Measurements from ENCODE around the gene MBNL1.
"Not testable (repeated sequence)": the region's sequence is repeated elsewhere in the genome, so short reads cannot be mapped to it uniquely, and the experiment has no call there.

The MBNL1 gene

DNA sequence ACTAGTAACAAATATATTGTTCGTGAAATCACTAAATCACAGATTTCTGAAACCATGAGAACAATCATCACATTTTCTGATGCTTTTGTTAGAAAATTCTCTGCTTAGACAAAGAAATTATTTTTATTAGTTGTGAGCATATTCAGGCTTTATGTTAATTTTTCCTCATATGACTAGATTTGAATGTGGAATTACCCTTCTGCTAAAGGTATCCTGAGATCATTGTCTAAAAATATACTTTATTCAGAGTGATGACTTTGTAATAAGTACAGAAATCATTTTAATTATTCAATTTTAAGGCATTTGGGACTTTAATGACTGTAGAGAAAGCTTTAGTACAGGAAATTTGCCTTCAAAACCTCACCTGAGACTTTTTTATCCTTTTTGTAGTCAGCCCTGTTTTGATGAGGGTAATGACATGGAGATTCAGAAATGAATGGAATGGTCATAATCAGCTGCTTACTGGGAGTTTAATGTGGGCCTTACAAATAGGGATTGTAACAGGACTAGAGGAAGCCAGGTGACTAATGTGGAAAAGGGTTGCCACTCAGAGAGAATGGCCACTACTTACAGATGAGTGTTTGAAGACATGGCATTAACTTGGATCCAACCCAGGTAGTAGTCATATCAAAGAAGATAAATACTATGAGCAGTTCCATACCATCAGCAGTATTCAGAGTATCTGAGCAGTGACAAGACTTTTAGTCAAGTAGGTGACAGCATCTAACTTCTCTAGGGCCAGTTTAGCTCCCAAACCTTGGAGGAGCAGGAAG, 148.3 kb downstream of the MBNL1 start:
- no peak for DNase-seq

- DNase-seq = no peak
Observed at GRCh38 chr3:152419748-152420147, 151.0 kb downstream of the MBNL1 start.

- DNase-seq = no peak
Observed at GRCh38 chr3:152421162-152421561, 152.4 kb downstream of the MBNL1 start.

GRCh38 chr3:152426393-152426792, 157.7 kb downstream of the MBNL1 start:
- DNase-seq = no peak

DNA sequence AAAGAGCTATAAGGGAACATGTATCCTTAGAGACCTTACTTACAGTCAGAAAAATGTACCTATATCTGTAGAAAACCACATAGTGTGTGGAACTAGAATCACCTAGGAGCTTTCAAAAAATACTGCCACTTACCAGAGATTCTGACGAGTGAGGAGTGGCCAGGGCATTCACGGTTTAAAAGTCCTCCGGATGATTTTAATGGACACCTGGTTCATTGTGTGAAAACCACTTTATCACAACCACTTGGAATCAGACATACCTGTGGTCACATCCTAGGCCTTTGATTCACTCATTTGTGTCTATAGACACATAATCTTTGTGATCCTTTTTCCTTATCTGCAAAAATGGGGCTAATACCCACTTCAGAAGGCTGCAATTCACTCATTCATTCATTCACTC, 159.8 kb downstream of the MBNL1 start:
- no peak for DNase-seq

DNA sequence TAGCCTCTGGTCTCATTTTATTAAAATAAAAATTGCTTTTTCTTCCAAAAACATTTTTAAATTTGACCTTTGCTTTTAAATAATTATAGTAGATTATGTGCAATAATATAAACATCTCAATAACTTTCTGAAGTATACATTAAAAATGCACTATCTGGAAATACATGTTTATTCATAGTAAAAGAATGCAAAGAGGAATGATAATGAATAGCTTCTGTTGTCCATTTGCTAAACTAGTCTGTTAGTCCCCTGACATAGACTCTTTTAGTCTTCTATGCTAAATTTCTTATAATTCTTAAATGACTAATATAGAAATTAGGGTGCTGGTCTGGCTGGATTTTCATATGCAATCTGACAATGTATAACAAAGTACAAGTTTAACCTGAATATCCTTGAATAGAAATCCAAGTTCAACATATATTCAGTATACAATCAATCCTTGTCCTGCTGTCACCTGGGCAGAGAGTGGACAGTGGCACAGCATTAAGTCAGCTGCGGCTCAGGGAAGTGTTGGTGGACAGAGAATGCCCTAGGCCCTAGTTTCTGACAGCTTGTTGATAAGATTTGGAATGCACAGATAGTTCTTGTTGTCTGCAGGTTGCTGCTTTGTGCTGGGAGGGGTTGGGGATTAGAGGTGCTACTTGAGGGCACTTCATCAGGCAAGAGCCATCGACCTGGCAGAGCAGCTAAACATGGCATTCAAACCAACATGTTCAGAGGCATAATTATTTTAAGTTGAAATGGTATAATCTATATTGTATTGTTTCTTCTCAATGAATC, 161.7 kb downstream of the MBNL1 start:
- no peak for DNase-seq

DNA sequence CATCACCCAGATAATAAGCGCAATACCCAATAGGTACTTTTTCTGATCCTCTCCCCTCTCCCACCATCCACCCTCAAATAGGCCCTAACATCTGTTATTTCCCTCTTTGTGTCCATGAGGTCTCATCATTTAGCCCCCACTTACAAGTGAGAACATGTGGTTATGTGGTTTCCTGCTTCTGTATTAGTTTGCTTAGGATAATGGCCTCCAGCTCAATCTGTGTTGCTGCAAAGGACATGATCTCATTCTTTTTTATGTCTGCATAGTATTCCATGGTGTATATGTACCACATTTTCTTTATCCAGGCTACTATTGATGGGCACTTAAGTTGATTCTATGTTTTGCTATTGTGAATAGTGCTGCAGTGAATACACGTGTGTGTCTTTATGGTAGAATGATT, 165.4 kb downstream of the MBNL1 start:
- DNase-seq = no peak

GRCh38 chr3:152435210-152435609, 166.5 kb downstream of the MBNL1 start:
- not testable (repeated sequence) for DNase-seq

- peak; percentile 59 for DNase-seq
Observed at GRCh38 chr3:152436707-152437590, 168.2 kb downstream of the MBNL1 start.

DNA sequence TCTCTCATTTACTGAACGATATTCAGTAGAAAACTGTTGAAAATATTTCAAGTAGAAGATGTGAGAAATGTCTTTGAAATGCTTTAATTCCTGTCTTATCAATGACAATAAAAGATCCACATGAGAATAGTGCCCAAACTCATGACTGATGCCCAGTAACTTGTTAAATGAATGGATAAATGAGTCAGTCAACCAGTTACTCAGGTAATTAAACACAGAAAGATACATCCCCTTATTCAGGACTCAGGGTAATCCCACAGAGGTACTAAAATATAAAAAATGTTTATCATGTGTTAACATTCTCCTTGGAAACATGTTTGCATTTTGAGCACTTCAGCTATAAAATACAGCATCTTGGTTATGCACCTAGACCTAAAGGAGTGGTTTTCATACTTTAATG, 169.5 kb downstream of the MBNL1 start:
- no peak for DNase-seq

- DNase-seq = no peak
Observed at GRCh38 chr3:152438706-152439105, 170.0 kb downstream of the MBNL1 start.

GRCh38 chr3:152440243-152440642, 171.5 kb downstream of the MBNL1 start:
- not testable (repeated sequence) for DNase-seq

GRCh38 chr3:152443212-152444023, 174.7 kb downstream of the MBNL1 start:
- DNase-seq = no peak

- DNase-seq = peak; percentile 82
Observed at GRCh38 chr3:152444029-152444641, 175.4 kb downstream of the MBNL1 start.

GRCh38 chr3:152445212-152445611, 176.5 kb downstream of the MBNL1 start:
- DNase-seq = no peak

GRCh38 chr3:152446495-152446894, 177.8 kb downstream of the MBNL1 start:
- DNase-seq = no peak

DNA sequence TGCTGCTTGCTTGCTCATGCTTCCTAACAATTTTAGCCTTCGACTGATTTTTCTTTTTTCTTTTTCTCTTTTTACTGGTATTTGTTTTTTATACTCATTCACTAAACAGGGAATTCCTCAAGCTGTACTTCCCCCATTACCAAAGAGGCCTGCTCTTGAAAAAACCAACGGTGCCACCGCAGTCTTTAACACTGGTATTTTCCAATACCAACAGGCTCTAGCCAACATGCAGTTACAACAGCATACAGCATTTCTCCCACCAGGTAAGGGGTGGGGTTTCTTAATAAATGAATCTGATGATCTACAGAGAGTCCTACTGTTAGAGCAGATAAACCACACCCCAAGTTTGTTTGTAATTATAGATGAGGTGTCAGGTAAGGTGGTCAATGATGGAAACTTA, 178.8 kb downstream of the MBNL1 start:
- no peak for DNase-seq

DNA sequence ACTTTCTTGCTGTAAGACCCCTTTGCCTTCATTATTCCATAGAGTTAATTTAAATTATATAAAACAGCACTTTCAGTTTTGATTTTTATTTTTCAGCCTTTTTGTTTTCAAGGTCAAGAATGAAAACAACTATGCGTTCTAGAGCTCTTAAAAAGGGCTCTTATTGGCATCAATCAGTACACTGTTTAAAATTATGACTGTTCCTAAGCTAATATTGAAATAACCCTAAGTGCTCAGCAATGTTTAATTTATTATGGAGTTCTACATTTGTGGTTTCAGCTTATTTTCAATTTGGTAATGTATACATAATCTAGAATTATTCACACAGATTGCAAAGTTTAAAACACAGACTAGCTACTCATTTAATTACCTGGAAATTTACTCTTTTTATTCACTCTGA, 179.4 kb downstream of the MBNL1 start:
- no peak for DNase-seq

DNA sequence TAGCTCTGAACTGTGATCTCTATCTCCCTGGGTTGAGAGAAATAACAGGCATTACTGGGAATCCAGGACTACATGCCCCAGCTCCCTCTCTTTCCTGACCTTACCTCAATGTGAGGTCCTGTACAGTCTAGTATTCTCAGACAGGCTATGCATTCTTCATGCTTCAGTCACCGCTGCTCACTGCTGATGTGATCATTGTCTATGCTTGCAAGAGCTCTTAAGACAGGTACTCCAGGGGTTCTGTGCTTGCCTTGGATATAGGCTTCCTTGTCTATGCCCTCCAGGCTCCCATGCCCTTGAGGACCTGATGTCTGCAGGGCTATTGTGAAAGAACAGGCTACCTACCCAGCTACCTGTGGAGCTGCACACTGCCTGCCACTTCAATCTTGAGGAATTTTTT, 183.6 kb downstream of the MBNL1 start:
- DNase-seq = no peak

DNA sequence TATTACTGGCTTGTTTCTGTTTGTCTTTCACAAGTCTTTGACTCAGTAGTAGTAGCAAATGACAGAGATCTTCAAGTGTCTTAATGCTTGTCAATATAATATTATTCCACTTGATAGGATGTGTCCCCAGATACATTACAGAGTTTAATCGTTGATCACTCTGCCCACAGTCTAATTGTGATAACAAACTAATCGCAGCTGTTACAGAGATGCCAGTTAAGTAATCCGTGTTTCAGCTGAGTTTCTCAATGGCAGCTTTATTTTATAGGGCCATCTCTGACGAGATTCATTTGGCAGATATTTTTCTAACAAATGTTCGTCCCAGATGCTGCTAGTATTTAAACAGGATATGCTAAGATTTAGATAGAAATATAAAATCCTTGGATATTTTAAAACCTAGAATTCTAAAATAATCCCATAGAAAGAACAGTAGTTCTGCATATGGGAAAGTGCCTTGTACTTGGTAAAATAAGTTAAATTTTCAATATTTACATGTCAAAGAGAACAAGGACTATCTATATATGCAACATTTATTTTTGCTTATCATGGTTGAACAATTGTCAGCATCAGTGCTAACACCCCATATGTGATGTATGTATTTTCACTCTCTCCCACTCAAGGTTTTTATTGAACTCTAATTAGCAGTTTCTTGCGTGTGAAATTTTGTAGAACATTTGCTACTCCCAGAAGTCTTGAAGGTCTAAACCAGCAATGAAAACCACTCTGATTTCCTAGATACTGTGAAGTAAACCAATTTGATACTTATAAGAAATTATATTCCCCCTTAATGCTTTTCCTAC, 185.5 kb downstream of the MBNL1 start:
- no peak for DNase-seq

GRCh38 chr3:152455989-152456388, 187.3 kb downstream of the MBNL1 start:
- no peak for DNase-seq

Data from hematopoietic multipotent progenitor cell treated with erythropoietin and hydrocortisone succinate and interleukin-3 and kit ligand, for 6 days (in vitro differentiated cells).